GM12892 (cell line): ENCODE measurements around the gene ASB5.
A peak's percentile ranks its signal among the peaks of the same experiment; 100 is the strongest.

ENCODE experiments used
- DNase-seq: peaks from one replicate; pipeline ENCODE4 v3.0.0; 2011; ENCODE audit not compliant: insufficient read length
- FAIRE-seq: peaks from 2 replicates; lab custom pipeline; 2011; peaks lifted over from hg19 to GRCh38; lab: Jason Lieb, UNC
- POLR2A ChIP-seq: IDR thresholded peaks from 2 replicates; pipeline ENCODE4 v1.6.1; 2011; ENCODE audit warnings: low read depth, low read length, control low read depth
- POLR2AphosphoS5 ChIP-seq: IDR thresholded peaks from 2 replicates; pipeline ENCODE4 v1.6.1; 2011; ENCODE audit warnings: low read depth, low read length, control low read depth
- TAF1 ChIP-seq: IDR thresholded peaks from 2 replicates; pipeline ENCODE4 v1.6.1; 2011; ENCODE audit warnings: low read depth, mild to moderate bottlenecking, control low read depth, low read length, borderline replicate concordance

The ASB5 gene

DNA sequence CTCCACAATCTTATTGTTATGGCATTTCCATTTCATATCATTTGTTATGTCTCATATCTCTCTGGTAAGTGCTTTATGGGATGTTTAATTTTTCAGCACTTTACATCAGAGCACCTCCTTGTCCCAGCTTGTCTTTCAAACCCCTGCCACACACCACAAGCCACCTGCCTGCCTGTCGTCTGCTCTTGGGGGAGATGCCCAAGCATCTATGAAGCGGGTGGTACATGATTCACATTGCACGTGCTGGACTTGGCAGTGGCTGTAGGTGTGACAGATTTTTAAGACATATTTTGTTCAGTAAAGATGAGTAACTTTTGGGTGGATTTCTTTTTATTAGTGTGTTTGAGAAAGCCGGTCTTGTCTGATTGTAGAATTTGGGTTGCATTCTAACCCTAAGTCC is 59.5 kb downstream of the ASB5 start:
- no peak for DNase-seq
- FAIRE-seq, result no peak
- TF ChIP-seq POLR2A (no peak), POLR2AphosphoS5 (no peak), TAF1 (no peak)

DNA sequence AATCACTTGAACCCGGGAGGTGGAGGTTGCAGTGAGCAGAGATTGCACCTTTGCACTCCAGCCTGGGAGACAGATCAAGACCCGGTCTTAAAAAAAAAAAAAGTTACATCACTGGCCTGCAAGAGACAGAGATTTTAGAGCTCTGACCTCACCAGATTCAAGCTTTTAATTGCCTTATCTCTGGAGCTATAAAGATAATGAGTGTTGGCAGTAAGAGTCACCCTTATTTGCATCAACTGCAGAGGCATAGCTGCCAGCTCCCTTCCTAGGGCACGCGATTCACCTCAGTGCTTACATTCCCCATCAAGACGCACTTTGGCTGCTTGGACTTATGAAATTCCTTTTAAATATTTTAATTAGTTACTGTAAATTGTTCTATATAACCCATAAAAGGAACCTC is 61.2 kb downstream of the ASB5 start:
- no peak for FAIRE-seq
- no peak for TF ChIP-seq POLR2AphosphoS5
- no peak for TF ChIP-seq POLR2A
- no peak for TF ChIP-seq TAF1
- no peak for DNase-seq

DNA sequence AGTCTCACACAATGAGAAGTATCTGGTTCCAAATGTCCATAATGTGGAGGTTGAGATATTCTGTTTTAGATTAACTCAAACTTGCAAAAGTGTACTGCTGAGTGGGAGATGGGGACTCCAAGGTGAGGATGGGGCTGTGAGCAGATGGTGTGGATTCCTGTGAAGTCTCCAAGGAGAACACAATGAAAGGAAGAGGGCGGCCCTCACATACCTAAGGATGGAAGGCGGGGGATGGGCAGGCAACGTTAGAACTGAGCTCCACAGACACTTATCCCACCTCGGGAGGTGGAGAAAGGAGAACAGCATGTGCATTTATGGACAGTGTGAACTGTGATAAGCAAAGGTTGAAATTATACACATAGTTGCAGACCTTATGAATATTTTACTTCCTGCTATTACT is 63.7 kb downstream of the ASB5 start:
- DNase-seq, result no peak
- TF ChIP-seq POLR2A (no peak), TAF1 (no peak), POLR2AphosphoS5 (no peak)
- no peak for FAIRE-seq

GRCh38 chr4:176198316-176198903 is 70.6 kb downstream of the ASB5 start:
- no peak for TF ChIP-seq POLR2A
- no peak for TF ChIP-seq TAF1
- TF ChIP-seq POLR2AphosphoS5, result no peak
- no peak for DNase-seq
- FAIRE-seq, result no peak

DNA sequence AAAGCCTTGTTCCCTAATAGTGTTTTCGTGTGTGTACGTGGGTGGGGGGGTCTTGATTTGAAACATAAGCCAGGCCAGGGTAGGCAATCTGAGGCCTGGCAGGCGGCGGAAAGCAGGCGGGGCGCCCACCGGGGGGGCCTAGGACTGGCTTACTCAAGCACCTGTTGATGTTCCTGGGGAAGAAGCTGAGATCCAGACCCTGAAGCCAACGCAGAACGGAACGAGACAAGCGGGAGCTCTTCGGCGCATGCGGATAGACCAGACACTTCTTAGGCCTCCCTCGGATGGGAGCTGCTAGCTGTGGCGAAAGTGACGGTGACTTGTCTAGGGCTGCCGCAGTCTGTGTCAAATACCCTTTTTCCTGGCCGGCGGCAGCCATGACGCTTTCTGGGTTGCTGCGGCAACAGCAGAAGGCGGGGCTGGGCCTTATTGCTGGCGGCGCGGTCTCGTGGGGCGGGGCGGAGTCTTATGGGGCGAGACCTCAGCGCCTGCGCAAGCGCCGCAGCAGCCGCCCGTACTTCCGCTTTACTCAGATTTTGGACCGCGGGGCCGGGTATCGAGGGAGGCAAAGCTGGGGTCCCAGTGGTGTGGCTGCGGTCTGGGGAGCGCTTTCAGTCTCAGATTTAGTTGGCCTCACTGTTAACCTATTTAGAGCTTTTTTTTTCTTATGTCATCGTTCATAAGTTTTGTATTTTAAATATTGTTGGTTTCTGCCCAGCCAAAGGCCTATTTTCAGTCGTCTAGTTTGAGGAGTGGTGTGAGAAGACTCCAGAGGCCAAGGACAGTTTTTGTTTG is 73.6 kb downstream of the ASB5 start, which contains the start of gene SPATA4:
TSS of gene SPATA4 (minus strand) at position 402 of the 795 bp plus-strand sequence. CDS start at position 379, 23 bp downstream.
- DNase-seq, result peak; percentile 86
- no peak for TF ChIP-seq POLR2A
- peak; percentile 99 for FAIRE-seq

- FAIRE-seq, result no peak
- no peak for DNase-seq
- TF ChIP-seq TAF1, result no peak
- no peak for TF ChIP-seq POLR2AphosphoS5
- TF ChIP-seq POLR2A, result no peak
Observed at GRCh38 chr4:176193938-176194337, 75.1 kb downstream of the ASB5 start.

DNA sequence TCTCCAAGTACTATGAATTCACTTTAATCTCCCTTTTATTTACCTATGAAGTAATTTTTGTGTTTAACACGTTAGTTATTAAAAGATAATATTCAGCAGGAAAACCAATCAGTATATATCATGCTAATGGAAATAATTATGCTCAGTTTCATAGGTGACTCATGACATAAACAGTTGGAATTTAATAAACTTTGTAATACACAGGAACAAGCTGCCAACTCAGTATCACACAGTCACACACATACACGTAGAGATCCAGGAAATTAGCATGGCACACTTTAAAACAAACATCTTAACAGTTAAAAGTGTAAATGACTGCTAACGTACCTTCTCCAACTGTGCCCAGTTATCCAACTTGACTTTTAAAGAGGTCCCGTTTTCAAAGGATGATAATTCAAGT is 75.9 kb downstream of the ASB5 start:
- FAIRE-seq, result no peak
- TF ChIP-seq TAF1 (no peak), POLR2A (no peak), POLR2AphosphoS5 (no peak)
- no peak for DNase-seq

- FAIRE-seq (no peak), DNase-seq (no peak)
- TF ChIP-seq POLR2A, result no peak
- no peak for TF ChIP-seq TAF1
- TF ChIP-seq POLR2AphosphoS5, result no peak
Observed at GRCh38 chr4:176191974-176192373, 77.0 kb downstream of the ASB5 start.

DNA sequence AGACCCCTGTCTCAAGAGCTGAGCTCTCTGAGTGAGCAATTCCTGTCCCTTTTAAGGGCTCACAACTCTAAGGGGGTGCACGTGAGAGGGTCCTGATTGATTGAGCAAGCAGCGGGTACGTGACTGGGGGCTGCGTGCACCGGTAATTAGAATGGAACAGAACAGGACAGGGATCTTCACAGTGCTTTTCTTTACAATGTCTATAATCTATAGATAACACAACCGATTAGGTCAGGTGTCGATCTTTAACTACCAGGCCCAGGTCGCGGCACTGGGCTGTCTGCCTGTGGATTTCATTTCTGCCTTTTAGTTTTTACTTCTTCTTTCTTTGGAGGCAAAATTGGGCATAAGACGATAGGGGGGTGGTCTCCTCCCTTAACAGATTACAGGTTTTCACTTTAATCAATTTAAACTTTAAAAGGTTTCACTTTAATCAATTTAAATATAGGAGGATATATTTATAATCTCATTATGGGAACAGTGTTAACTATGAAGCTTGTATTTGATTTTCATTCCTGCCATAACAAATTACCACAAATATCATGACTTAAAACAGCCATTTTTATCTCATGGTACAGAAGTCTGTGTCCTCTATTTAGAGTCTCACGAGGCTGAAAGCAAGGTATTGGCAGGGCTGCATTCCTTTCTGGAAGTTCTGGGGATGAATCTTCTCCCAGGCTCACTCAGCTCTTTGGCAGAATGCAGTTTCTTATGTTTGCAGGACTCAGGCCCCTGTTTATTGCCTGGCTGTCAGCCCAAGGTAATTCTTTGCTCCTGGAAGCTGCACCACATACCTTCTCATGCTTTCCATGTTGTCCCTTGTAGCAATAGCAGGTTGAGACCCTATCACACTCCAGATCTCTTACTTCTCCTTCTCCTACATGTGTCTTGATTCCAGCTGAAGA is 78.9 kb downstream of the ASB5 start:
- no peak for DNase-seq
- no peak for FAIRE-seq
- TF ChIP-seq POLR2A (no peak), POLR2AphosphoS5 (no peak), TAF1 (no peak)

- TF ChIP-seq TAF1, result no peak
- TF ChIP-seq POLR2A, result no peak
- no peak for TF ChIP-seq POLR2AphosphoS5
- DNase-seq, result no peak
- FAIRE-seq, result no peak
Observed at GRCh38 chr4:176188654-176189053, 80.4 kb downstream of the ASB5 start.

- DNase-seq (no peak), FAIRE-seq (no peak)
Observed at GRCh38 chr4:176187624-176188023, 81.4 kb downstream of the ASB5 start.

More at GRCh38 chr4:176187624-176188023, 81.4 kb downstream of the ASB5 start:
- TF ChIP-seq POLR2A (no peak), TAF1 (no peak), POLR2AphosphoS5 (no peak)
